Vagina (tissue), 2 donors: ENCODE data around the gene PPM1D.
A peak's percentile ranks its signal among the peaks of the same experiment; 100 is the strongest.

Experiments used
- CTCF ChIP-seq, 3 experiments: fragments of 450-650 bp in 2 of 3; fragments of 200-600 bp in 1 of 3; sonication (generic) in 1 of 3; IDR thresholded peaks; one replicate each; pipeline ENCODE4 v1.5.1; 2017 to 2019; ENCODE audit warnings: antibody characterized with exemption in 3 of 3, mild to moderate bottlenecking in 2 of 3, moderate library complexity in 2 of 3
- POLR2A ChIP-seq, 2 donors: fragments of 450-650 bp; IDR thresholded peaks; one replicate each; pipeline ENCODE4 v1.6.1; 2017; ENCODE audit warnings: antibody characterized with exemption in 2 of 2, mild to moderate bottlenecking in 2 of 2, moderate library complexity in 2 of 2
- POLR2AphosphoS5 ChIP-seq, 2 donors: sonication (generic); formaldehyde crosslinking; IDR thresholded peaks; one replicate each; pipeline ENCODE4 v1.9.0; 2017; ENCODE audit warnings: antibody characterized with exemption in 2 of 2, mild to moderate bottlenecking in 2 of 2, low read depth in 1 of 2; ENCODE audit not compliant: insufficient read depth in 1 of 2

GRCh38 chr17:60676758-60677307 is 76.8 kb downstream of the PPM1D start:
- TF ChIP-seq CTCF (IDR thresholded peaks at IDR 0.05) (no peak), POLR2AphosphoS5 (IDR thresholded peaks at IDR 0.05; ENCODE audit: insufficient read depth in 1 of 2, low read depth in 1 of 2) (no peak), POLR2A (IDR thresholded peaks at IDR 0.05) (peak in 1 of 2 donors; percentile 7)
